MM.1S (cell line): Measurements from ENCODE around the gene MRPL23.

Experiments
- CTCF ChIP-seq: fragments of 300-600 bp; sonication (generic); IDR thresholded peaks from 2 replicates; pipeline ENCODE4 v1.5.1; 2016; ENCODE audit warnings: antibody characterized with exemption, low read length, mixed read lengths
- EZH2 ChIP-seq: fragments of 300-600 bp; sonication (generic); optimal IDR thresholded peaks from 2 replicates; pipeline ENCODE3; 2017; ENCODE audit warnings: low read depth, mild to moderate bottlenecking, antibody characterized with exemption, low read length, mixed read lengths

- TF ChIP-seq CTCF (no peak), EZH2 (no peak)
These were observed 23.8 kb downstream of the MRPL23 start for GRCh38 chr11:1970956-1971355.
